H9 (cell line): Measurements from ENCODE around the gene TMEM129. TPM values are rescaled to one million over a fixed set of nuclear protein-coding genes. Genes with fewer than 3 reads are reported as not detected.

Source experiments
- DNase-seq: peaks from one replicate; pipeline ENCODE4 v3.0.0-alpha.2; 2017
- H2AFZ ChIP-seq: one replicate; pipeline ENCODE4 v1.6.1; 2013; ENCODE audit warnings: mild to moderate bottlenecking, low read length, control low read depth, moderate library complexity
- H2AK5ac ChIP-seq: 2 replicates; pipeline ENCODE4 v1.6.1; 2013; ENCODE audit warnings: low read length, control low read depth, mixed read lengths; ENCODE audit not compliant: insufficient read length
- H2BK120ac ChIP-seq: one replicate; pipeline ENCODE4 v1.6.1; 2013; ENCODE audit warnings: low read depth, mild to moderate bottlenecking, low read length, control low read depth, inconsistent platforms; ENCODE audit not compliant: poor library complexity, severe bottlenecking
- H2BK12ac ChIP-seq: 2 replicates; pipeline ENCODE4 v1.6.1; 2013; ENCODE audit warnings: low read length, control low read depth, mixed read lengths, low read depth; ENCODE audit not compliant: insufficient read length
- H2BK15ac ChIP-seq: 2 replicates; pipeline ENCODE4 v1.6.1; 2013; ENCODE audit warnings: low read depth, low read length, control low read depth
- H2BK20ac ChIP-seq: one replicate; pipeline ENCODE4 v1.6.1; 2013; ENCODE audit warnings: low read depth, mild to moderate bottlenecking, low read length, control low read depth, inconsistent platforms; ENCODE audit not compliant: poor library complexity, severe bottlenecking
- H2BK5ac ChIP-seq: 2 replicates; pipeline ENCODE4 v1.6.1; 2013; ENCODE audit warnings: low read length, control low read depth, mixed read lengths; ENCODE audit not compliant: insufficient read length
- H3K14ac ChIP-seq: 2 replicates; pipeline ENCODE4 v1.6.1; 2013; ENCODE audit warnings: low read length, control low read depth; ENCODE audit not compliant: insufficient read depth
- H3K18ac ChIP-seq: 2 replicates; pipeline ENCODE4 v1.6.1; 2013; ENCODE audit warnings: low read depth, mild to moderate bottlenecking, mixed read lengths, low read length, control low read depth; ENCODE audit not compliant: insufficient read length
- H3K23ac ChIP-seq: 2 replicates; pipeline ENCODE4 v1.6.1; 2013; ENCODE audit warnings: low read length, control low read depth, mixed read lengths, low read depth; ENCODE audit not compliant: insufficient read length
- H3K23me2 ChIP-seq: 2 replicates; pipeline ENCODE4 v1.6.1; 2013; ENCODE audit warnings: low read depth, mild to moderate bottlenecking, mixed read lengths, low read length, control low read depth; ENCODE audit not compliant: insufficient read length, poor library complexity, severe bottlenecking
- H3K27ac ChIP-seq: 2 replicates; pipeline ENCODE4 v1.5.1; 2013; ENCODE audit warnings: low read length, control low read depth, mixed read lengths, low read depth; ENCODE audit not compliant: insufficient read length
- H3K27me3 ChIP-seq: 2 replicates; pipeline ENCODE4 v1.6.1; 2013; ENCODE audit warnings: low read length, control low read depth, inconsistent platforms; ENCODE audit not compliant: insufficient read depth
- H3K4ac ChIP-seq: 2 replicates; pipeline ENCODE4 v1.6.1; 2013; ENCODE audit warnings: low read depth, mild to moderate bottlenecking, control low read depth, inconsistent platforms, low read length, moderate library complexity
- H3K4me1 ChIP-seq: 2 replicates; pipeline ENCODE4 v1.6.1; 2013; ENCODE audit warnings: low read length, control low read depth, inconsistent platforms; ENCODE audit not compliant: insufficient read depth
- H3K4me2 ChIP-seq: 2 replicates; pipeline ENCODE4 v1.6.1; 2013; ENCODE audit warnings: low read length, control low read depth, mixed read lengths; ENCODE audit not compliant: insufficient read length, insufficient read depth
- H3K56ac ChIP-seq: 2 replicates; pipeline ENCODE4 v1.6.1; 2013; ENCODE audit warnings: low read depth, mild to moderate bottlenecking, mixed read lengths, low read length, control low read depth; ENCODE audit not compliant: insufficient read length
- H3K79me1 ChIP-seq: 2 replicates; pipeline ENCODE4 v1.6.1; 2013; ENCODE audit warnings: low read depth, mild to moderate bottlenecking, moderate library complexity, low read length, control low read depth, inconsistent platforms; ENCODE audit not compliant: insufficient read depth, poor library complexity, severe bottlenecking
- H3K79me2 ChIP-seq: 2 replicates; pipeline ENCODE4 v1.6.1; 2013; ENCODE audit warnings: low read length, control low read depth, inconsistent platforms; ENCODE audit not compliant: insufficient read depth
- H3K9ac ChIP-seq: 2 replicates; pipeline ENCODE4 v1.6.1; 2013; ENCODE audit warnings: low read length, control low read depth, mixed read lengths; ENCODE audit not compliant: insufficient read length; ENCODE audit errors: extremely low read depth
- H3K9me3 ChIP-seq: one replicate; pipeline ENCODE4 v1.6.1; 2013; ENCODE audit warnings: low read depth, low read length, inconsistent platforms; ENCODE audit not compliant: control insufficient read depth
- H3T11ph ChIP-seq: one replicate; pipeline ENCODE4 v1.6.1; 2013; ENCODE audit warnings: mild to moderate bottlenecking, low read length, control low read depth, inconsistent platforms
- H4K20me1 ChIP-seq: one replicate; pipeline ENCODE4 v1.6.1; 2013; ENCODE audit not compliant: control insufficient read depth, insufficient read length, insufficient read depth
- H4K5ac ChIP-seq: 2 replicates; pipeline ENCODE4 v1.6.1; 2013; ENCODE audit warnings: low read depth, mild to moderate bottlenecking, mixed read lengths, low read length, control low read depth; ENCODE audit not compliant: insufficient read length
- H4K8ac ChIP-seq: replicated peaks from 2 replicates; pipeline ENCODE4 v1.6.1; 2013; ENCODE audit warnings: low read length, control low read depth, mixed read lengths, low read depth; ENCODE audit not compliant: insufficient read length
- H4K91ac ChIP-seq: 2 replicates; pipeline ENCODE4 v1.6.1; 2013; ENCODE audit warnings: low read depth, mild to moderate bottlenecking, moderate library complexity, mixed read lengths, low read length, control low read depth; ENCODE audit not compliant: insufficient read length
- H3K27ac Mint-ChIP-seq, 3 experiments: 2 replicates in 2 of 3; 3 replicates in 1 of 3; pipeline ENCODE4 v1.8.0; 2020 to 2021; ENCODE audit warnings: mixed read lengths in 3 of 3, mild to moderate bottlenecking in 1 of 3, moderate library complexity in 1 of 3
- H3K27me3 Mint-ChIP-seq: 2 replicates; pipeline ENCODE4 v1.8.0; 2021; ENCODE audit warnings: low read depth, mild to moderate bottlenecking, moderate library complexity, mixed read lengths
- H3K36me3 Mint-ChIP-seq, 3 experiments: 2 replicates in 2 of 3; 3 replicates in 1 of 3; pipeline ENCODE4 v1.8.0; 2020 to 2021; ENCODE audit warnings: low read depth in 3 of 3, mixed read lengths in 3 of 3; ENCODE audit not compliant: insufficient read depth in 1 of 3
- H3K4me1 Mint-ChIP-seq, 2 experiments: 2 replicates each; pipeline ENCODE4 v1.8.0; 2020; ENCODE audit warnings: mixed read lengths in 2 of 2
- H3K4me3 Mint-ChIP-seq, 2 experiments: 2 replicates in 1 of 2; 3 replicates in 1 of 2; pipeline ENCODE4 v1.8.0; 2020 to 2021; ENCODE audit warnings: mild to moderate bottlenecking in 2 of 2, mixed read lengths in 2 of 2, moderate library complexity in 1 of 2
- H3K9me3 Mint-ChIP-seq, 2 experiments: 2 replicates in 1 of 2; 3 replicates in 1 of 2; pipeline ENCODE4 v1.8.0; 2020; ENCODE audit warnings: mild to moderate bottlenecking in 2 of 2, mixed read lengths in 2 of 2, moderate library complexity in 1 of 2
- WGBS: extraction: QIAGEN DNeasy Blood & Tissue Kit; methylation state at CpG from one replicate; pipeline ENCODE4 v1.1.7; 2013; ENCODE audit warnings: missing lambda C conversion rate, low lambda C conversion rate, mixed read lengths; ENCODE audit not compliant: insufficient read length; ENCODE audit errors: extremely low coverage; 5-methylcytosine and 5-hydroxymethylcytosine counted together
- total RNA-seq: library from RNA; stranded (reverse); gene quantifications from 2 replicates; pipeline ENCODE4 v1.2.1, GENCODE V29; 2021
- TF ChIP-seq, protein P1 (sequence below): fragments of 200-600 bp; sonication (generic); conservative IDR thresholded peaks from 3 replicates; pipeline ENCODE4 v1.8.0; 2021; ENCODE audit warnings: antibody characterized with exemption, mild to moderate bottlenecking

TMEM129 gene
- total RNA-seq, 1 experiment from 2014 or later: 27.3 TPM

DNA sequence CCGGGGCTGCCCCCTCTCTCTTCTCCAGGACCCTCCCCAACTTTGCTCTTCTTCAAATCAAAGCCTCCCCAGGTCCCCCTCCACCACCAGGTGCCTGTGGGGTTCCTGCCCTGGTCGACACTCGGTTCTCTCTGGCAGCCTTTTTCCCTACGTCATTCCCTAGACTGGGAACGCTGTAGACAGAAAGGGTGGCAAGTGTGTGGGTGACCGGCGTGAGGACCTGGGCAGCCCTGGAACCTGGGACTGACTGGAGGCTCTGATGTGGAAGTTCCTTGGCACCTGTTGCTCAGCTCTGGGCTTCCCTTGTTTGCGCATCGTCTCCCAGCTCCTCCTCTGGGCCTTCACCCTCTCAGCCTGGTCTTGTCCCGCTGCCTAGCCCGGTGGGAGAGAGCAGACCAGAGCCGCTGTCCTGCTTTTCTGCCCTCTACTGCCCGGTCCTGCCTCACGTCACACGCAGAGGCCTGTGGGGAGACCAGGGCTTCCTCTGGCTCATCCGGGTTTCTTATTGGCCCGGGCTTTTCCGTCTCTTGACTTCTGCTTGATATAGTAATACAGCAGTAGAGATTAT lies 1.5 kb upstream of the TMEM129 start:
- Histone ChIP-seq H3K27ac (no peak overlapping the region), H3K23ac (no peak overlapping the region), H4K20me1 (no peaks in the 10 kb centered on the region), H2AK5ac (no peak overlapping the region), H3K9me3 (no peaks in the 10 kb centered on the region), H3T11ph (no peak overlapping the region), H4K8ac (no peak overlapping the region), H4K5ac (no peak overlapping the region), H2BK5ac (no peak overlapping the region), H3K4me2 (peak overlapping the region; percentile 76), H3K27me3 (no peaks in the 10 kb centered on the region), H2BK20ac (no peak overlapping the region), H2BK12ac (no peak overlapping the region), H3K79me1 (peaks cover 18% of the 10 kb centered on the region), H2BK15ac (no peak overlapping the region), H3K18ac (no peak overlapping the region), H3K14ac (no peak overlapping the region; the same call in 1 of the 2 replicates), H3K79me2 (peaks cover 20% of the 10 kb centered on the region; the same call in 1 of the 2 replicates), H2AFZ (no peak overlapping the region), H3K23me2 (peaks cover 18% of the 10 kb centered on the region), H2BK120ac (no peak overlapping the region), H3K9ac (peak overlapping the region; percentile 71), H3K4me1 (no peaks in the 10 kb centered on the region), H4K91ac (no peak overlapping the region), H3K56ac (no peak overlapping the region), H3K4ac (no peak overlapping the region)
- Mint-ChIP-seq H3K4me3 (peak overlapping the region; percentile 96 to 99), H3K27ac (peak overlapping the region; percentile 86 to 96 (median 96)), H3K9me3 (no peaks in the 10 kb centered on the region), H3K27me3 (no peaks in the 10 kb centered on the region; the same call in 1 of the 2 replicates), H3K36me3 (peaks cover 38 to 63% (median 55%) of the 10 kb centered on the region in 3 experiments), H3K4me1 (peaks cover 25 to 33% of the 10 kb centered on the region in 2 experiments)
- TF ChIP-seq, protein P1, sequence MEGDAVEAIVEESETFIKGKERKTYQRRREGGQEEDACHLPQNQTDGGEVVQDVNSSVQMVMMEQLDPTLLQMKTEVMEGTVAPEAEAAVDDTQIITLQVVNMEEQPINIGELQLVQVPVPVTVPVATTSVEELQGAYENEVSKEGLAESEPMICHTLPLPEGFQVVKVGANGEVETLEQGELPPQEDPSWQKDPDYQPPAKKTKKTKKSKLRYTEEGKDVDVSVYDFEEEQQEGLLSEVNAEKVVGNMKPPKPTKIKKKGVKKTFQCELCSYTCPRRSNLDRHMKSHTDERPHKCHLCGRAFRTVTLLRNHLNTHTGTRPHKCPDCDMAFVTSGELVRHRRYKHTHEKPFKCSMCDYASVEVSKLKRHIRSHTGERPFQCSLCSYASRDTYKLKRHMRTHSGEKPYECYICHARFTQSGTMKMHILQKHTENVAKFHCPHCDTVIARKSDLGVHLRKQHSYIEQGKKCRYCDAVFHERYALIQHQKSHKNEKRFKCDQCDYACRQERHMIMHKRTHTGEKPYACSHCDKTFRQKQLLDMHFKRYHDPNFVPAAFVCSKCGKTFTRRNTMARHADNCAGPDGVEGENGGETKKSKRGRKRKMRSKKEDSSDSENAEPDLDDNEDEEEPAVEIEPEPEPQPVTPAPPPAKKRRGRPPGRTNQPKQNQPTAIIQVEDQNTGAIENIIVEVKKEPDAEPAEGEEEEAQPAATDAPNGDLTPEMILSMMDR: no peak
- DNase-seq: peak; percentile 32
- no CpG with 5 or more reads among the region's 18 CpGs for WGBS
